H9 (cell line): ENCODE results near the gene BCAT1. TPM values are rescaled to one million over a fixed set of nuclear protein-coding genes. Genes with fewer than 3 reads are reported as not detected.

Experiments
- DNase-seq: peaks from one replicate; pipeline ENCODE4 v3.0.0-alpha.2; 2017
- H2AFZ ChIP-seq: one replicate; pipeline ENCODE4 v1.6.1; 2013; ENCODE audit warnings: mild to moderate bottlenecking, low read length, control low read depth, moderate library complexity
- H2AK5ac ChIP-seq: 2 replicates; pipeline ENCODE4 v1.6.1; 2013; ENCODE audit warnings: low read length, control low read depth, mixed read lengths; ENCODE audit not compliant: insufficient read length
- H2BK120ac ChIP-seq: one replicate; pipeline ENCODE4 v1.6.1; 2013; ENCODE audit warnings: low read depth, mild to moderate bottlenecking, low read length, control low read depth, inconsistent platforms; ENCODE audit not compliant: poor library complexity, severe bottlenecking
- H2BK12ac ChIP-seq: 2 replicates; pipeline ENCODE4 v1.6.1; 2013; ENCODE audit warnings: low read length, control low read depth, mixed read lengths, low read depth; ENCODE audit not compliant: insufficient read length
- H2BK15ac ChIP-seq: 2 replicates; pipeline ENCODE4 v1.6.1; 2013; ENCODE audit warnings: low read depth, low read length, control low read depth
- H2BK20ac ChIP-seq: one replicate; pipeline ENCODE4 v1.6.1; 2013; ENCODE audit warnings: low read depth, mild to moderate bottlenecking, low read length, control low read depth, inconsistent platforms; ENCODE audit not compliant: poor library complexity, severe bottlenecking
- H2BK5ac ChIP-seq: 2 replicates; pipeline ENCODE4 v1.6.1; 2013; ENCODE audit warnings: low read length, control low read depth, mixed read lengths; ENCODE audit not compliant: insufficient read length
- H3K14ac ChIP-seq: 2 replicates; pipeline ENCODE4 v1.6.1; 2013; ENCODE audit warnings: low read length, control low read depth; ENCODE audit not compliant: insufficient read depth
- H3K18ac ChIP-seq: 2 replicates; pipeline ENCODE4 v1.6.1; 2013; ENCODE audit warnings: low read depth, mild to moderate bottlenecking, mixed read lengths, low read length, control low read depth; ENCODE audit not compliant: insufficient read length
- H3K23ac ChIP-seq: 2 replicates; pipeline ENCODE4 v1.6.1; 2013; ENCODE audit warnings: low read length, control low read depth, mixed read lengths, low read depth; ENCODE audit not compliant: insufficient read length
- H3K23me2 ChIP-seq: 2 replicates; pipeline ENCODE4 v1.6.1; 2013; ENCODE audit warnings: low read depth, mild to moderate bottlenecking, mixed read lengths, low read length, control low read depth; ENCODE audit not compliant: insufficient read length, poor library complexity, severe bottlenecking
- H3K27ac ChIP-seq: 2 replicates; pipeline ENCODE4 v1.5.1; 2013; ENCODE audit warnings: low read length, control low read depth, mixed read lengths, low read depth; ENCODE audit not compliant: insufficient read length
- H3K27me3 ChIP-seq: 2 replicates; pipeline ENCODE4 v1.6.1; 2013; ENCODE audit warnings: low read length, control low read depth, inconsistent platforms; ENCODE audit not compliant: insufficient read depth
- H3K4ac ChIP-seq: 2 replicates; pipeline ENCODE4 v1.6.1; 2013; ENCODE audit warnings: low read depth, mild to moderate bottlenecking, control low read depth, inconsistent platforms, low read length, moderate library complexity
- H3K4me1 ChIP-seq: 2 replicates; pipeline ENCODE4 v1.6.1; 2013; ENCODE audit warnings: low read length, control low read depth, inconsistent platforms; ENCODE audit not compliant: insufficient read depth
- H3K4me2 ChIP-seq: 2 replicates; pipeline ENCODE4 v1.6.1; 2013; ENCODE audit warnings: low read length, control low read depth, mixed read lengths; ENCODE audit not compliant: insufficient read length, insufficient read depth
- H3K56ac ChIP-seq: 2 replicates; pipeline ENCODE4 v1.6.1; 2013; ENCODE audit warnings: low read depth, mild to moderate bottlenecking, mixed read lengths, low read length, control low read depth; ENCODE audit not compliant: insufficient read length
- H3K79me1 ChIP-seq: 2 replicates; pipeline ENCODE4 v1.6.1; 2013; ENCODE audit warnings: low read depth, mild to moderate bottlenecking, moderate library complexity, low read length, control low read depth, inconsistent platforms; ENCODE audit not compliant: insufficient read depth, poor library complexity, severe bottlenecking
- H3K79me2 ChIP-seq: 2 replicates; pipeline ENCODE4 v1.6.1; 2013; ENCODE audit warnings: low read length, control low read depth, inconsistent platforms; ENCODE audit not compliant: insufficient read depth
- H3K9ac ChIP-seq: 2 replicates; pipeline ENCODE4 v1.6.1; 2013; ENCODE audit warnings: low read length, control low read depth, mixed read lengths; ENCODE audit not compliant: insufficient read length; ENCODE audit errors: extremely low read depth
- H3K9me3 ChIP-seq: one replicate; pipeline ENCODE4 v1.6.1; 2013; ENCODE audit warnings: low read depth, low read length, inconsistent platforms; ENCODE audit not compliant: control insufficient read depth
- H3T11ph ChIP-seq: one replicate; pipeline ENCODE4 v1.6.1; 2013; ENCODE audit warnings: mild to moderate bottlenecking, low read length, control low read depth, inconsistent platforms
- H4K20me1 ChIP-seq: one replicate; pipeline ENCODE4 v1.6.1; 2013; ENCODE audit not compliant: control insufficient read depth, insufficient read length, insufficient read depth
- H4K5ac ChIP-seq: 2 replicates; pipeline ENCODE4 v1.6.1; 2013; ENCODE audit warnings: low read depth, mild to moderate bottlenecking, mixed read lengths, low read length, control low read depth; ENCODE audit not compliant: insufficient read length
- H4K8ac ChIP-seq: replicated peaks from 2 replicates; pipeline ENCODE4 v1.6.1; 2013; ENCODE audit warnings: low read length, control low read depth, mixed read lengths, low read depth; ENCODE audit not compliant: insufficient read length
- H4K91ac ChIP-seq: 2 replicates; pipeline ENCODE4 v1.6.1; 2013; ENCODE audit warnings: low read depth, mild to moderate bottlenecking, moderate library complexity, mixed read lengths, low read length, control low read depth; ENCODE audit not compliant: insufficient read length
- H3K27ac Mint-ChIP-seq, 3 experiments: 2 replicates in 2 of 3; 3 replicates in 1 of 3; pipeline ENCODE4 v1.8.0; 2020 to 2021; ENCODE audit warnings: mixed read lengths in 3 of 3, mild to moderate bottlenecking in 1 of 3, moderate library complexity in 1 of 3
- H3K27me3 Mint-ChIP-seq: 2 replicates; pipeline ENCODE4 v1.8.0; 2021; ENCODE audit warnings: low read depth, mild to moderate bottlenecking, moderate library complexity, mixed read lengths
- H3K36me3 Mint-ChIP-seq, 3 experiments: 2 replicates in 2 of 3; 3 replicates in 1 of 3; pipeline ENCODE4 v1.8.0; 2020 to 2021; ENCODE audit warnings: low read depth in 3 of 3, mixed read lengths in 3 of 3; ENCODE audit not compliant: insufficient read depth in 1 of 3
- H3K4me1 Mint-ChIP-seq, 2 experiments: 2 replicates each; pipeline ENCODE4 v1.8.0; 2020; ENCODE audit warnings: mixed read lengths in 2 of 2
- H3K4me3 Mint-ChIP-seq, 2 experiments: 2 replicates in 1 of 2; 3 replicates in 1 of 2; pipeline ENCODE4 v1.8.0; 2020 to 2021; ENCODE audit warnings: mild to moderate bottlenecking in 2 of 2, mixed read lengths in 2 of 2, moderate library complexity in 1 of 2
- H3K9me3 Mint-ChIP-seq, 2 experiments: 2 replicates in 1 of 2; 3 replicates in 1 of 2; pipeline ENCODE4 v1.8.0; 2020; ENCODE audit warnings: mild to moderate bottlenecking in 2 of 2, mixed read lengths in 2 of 2, moderate library complexity in 1 of 2
- CTCF ChIP-seq: fragments of 200-600 bp; sonication (generic); conservative IDR thresholded peaks from 3 replicates; pipeline ENCODE4 v1.8.0; 2021; ENCODE audit warnings: antibody characterized with exemption, mild to moderate bottlenecking
- WGBS: extraction: QIAGEN DNeasy Blood & Tissue Kit; methylation state at CpG from one replicate; pipeline ENCODE4 v1.1.7; 2013; ENCODE audit warnings: missing lambda C conversion rate, low lambda C conversion rate, mixed read lengths; ENCODE audit not compliant: insufficient read length; ENCODE audit errors: extremely low coverage; 5-methylcytosine and 5-hydroxymethylcytosine counted together
- total RNA-seq: library from RNA; stranded (reverse); gene quantifications from 2 replicates; pipeline ENCODE4 v1.2.1, GENCODE V29; 2021

The BCAT1 gene
- total RNA-seq, 1 experiment from 2014 or later = 244 TPM

- H3K27ac ChIP-seq = no peak overlapping the region
- H3K4ac ChIP-seq = no peak overlapping the region
- H3K9me3 Mint-ChIP-seq = peaks cover 5 to 6% of the 10 kb centered on the region in 2 experiments; a peak in 2 of 5 replicates
- DNase-seq = no peak
- no peak overlapping the region for H4K91ac ChIP-seq
- no CpG with 5 or more reads among the region's 1 CpG for WGBS
- H3K27ac Mint-ChIP-seq = no peak overlapping the region
- H3K79me2 ChIP-seq = no peaks in the 10 kb centered on the region
- no peaks in the 10 kb centered on the region for H3K4me1 Mint-ChIP-seq
- H3K27me3 ChIP-seq = no peaks in the 10 kb centered on the region
- no peaks in the 10 kb centered on the region for H3K9me3 ChIP-seq
- H3K36me3 Mint-ChIP-seq = peaks cover 0 to 1% (median 0%) of the 10 kb centered on the region in 3 experiments; a peak in 1 of 7 replicates
- H3K27me3 Mint-ChIP-seq = no peaks in the 10 kb centered on the region; the same call in 1 of the 2 replicates
- no peak overlapping the region for H3K9ac ChIP-seq
- no peak overlapping the region for H2AK5ac ChIP-seq
- TF ChIP-seq CTCF = no peak
- H3K23ac ChIP-seq = no peak overlapping the region
- no peak overlapping the region for H2BK12ac ChIP-seq
- H3T11ph ChIP-seq = no peak overlapping the region
- no peaks in the 10 kb centered on the region for H3K4me1 ChIP-seq
- no peak overlapping the region for H3K18ac ChIP-seq
- no peaks in the 10 kb centered on the region for H3K23me2 ChIP-seq
- H2AFZ ChIP-seq = no peak overlapping the region
- no peak overlapping the region for H3K4me2 ChIP-seq
- H4K20me1 ChIP-seq = no peaks in the 10 kb centered on the region
- H2BK15ac ChIP-seq = no peak overlapping the region
- no peak overlapping the region for H4K5ac ChIP-seq
- no peak overlapping the region for H2BK20ac ChIP-seq
- no peak overlapping the region for H4K8ac ChIP-seq
- H2BK5ac ChIP-seq = no peak overlapping the region
- no peak overlapping the region for H3K14ac ChIP-seq
- no peak overlapping the region for H3K56ac ChIP-seq
- H3K79me1 ChIP-seq = no peaks in the 10 kb centered on the region
- H3K4me3 Mint-ChIP-seq = no peak overlapping the region
- H2BK120ac ChIP-seq = no peak overlapping the region
These were observed 28.8 kb upstream of the BCAT1 start for GRCh38 chr12:24977711-24978110.
